ENCODE results near the gene ARID1B. TPM values are rescaled to one million over a fixed set of nuclear protein-coding genes. Genes with fewer than 3 reads are reported as not detected.

The ARID1B gene
- total RNA-seq, 1 experiment from 2014 or later: 91.7 TPM

- in situ Hi-C loops (cut with HindIII; ENCODE audit: low pct_unique_long_range_greater_than_20kb, low sequenced_read_pairs): no loop called here
- Histone ChIP-seq H3K4me3 (ENCODE audit: low read depth in 2 of 2, low read length in 2 of 2) (no peak overlapping the region), H3K36me3 (ENCODE audit: control insufficient read depth, insufficient read depth, low read length) (no peaks in the 10 kb centered on the region), H3K27me3 (ENCODE audit: control insufficient read depth, insufficient read depth, low read length) (no peaks in the 10 kb centered on the region), H3K4me1 (ENCODE audit: control insufficient read depth, insufficient read depth, low read length) (no peaks in the 10 kb centered on the region), H3K9me3 (ENCODE audit: control insufficient read depth, insufficient read depth, low read depth, low read length) (no peaks in the 10 kb centered on the region), H3K27ac (ENCODE audit: low read length) (no peak overlapping the region)
- ChIA-PET POLR2A (interaction anchor here (0.6 to 0.7 kb wide), 3 partner anchors 7 to 69 kb away, joined by 4 to 10 read pairs (median 5); no protein-coding TSS in a partner anchor), CTCF (no interaction called here)
- TF ChIP-seq REST (IDR thresholded peaks at IDR 0.05; ENCODE audit: insufficient read depth in 1 of 2, low read depth in 2 of 2, low read length in 1 of 2): no peak
- TF ChIP-seq, protein P1, sequence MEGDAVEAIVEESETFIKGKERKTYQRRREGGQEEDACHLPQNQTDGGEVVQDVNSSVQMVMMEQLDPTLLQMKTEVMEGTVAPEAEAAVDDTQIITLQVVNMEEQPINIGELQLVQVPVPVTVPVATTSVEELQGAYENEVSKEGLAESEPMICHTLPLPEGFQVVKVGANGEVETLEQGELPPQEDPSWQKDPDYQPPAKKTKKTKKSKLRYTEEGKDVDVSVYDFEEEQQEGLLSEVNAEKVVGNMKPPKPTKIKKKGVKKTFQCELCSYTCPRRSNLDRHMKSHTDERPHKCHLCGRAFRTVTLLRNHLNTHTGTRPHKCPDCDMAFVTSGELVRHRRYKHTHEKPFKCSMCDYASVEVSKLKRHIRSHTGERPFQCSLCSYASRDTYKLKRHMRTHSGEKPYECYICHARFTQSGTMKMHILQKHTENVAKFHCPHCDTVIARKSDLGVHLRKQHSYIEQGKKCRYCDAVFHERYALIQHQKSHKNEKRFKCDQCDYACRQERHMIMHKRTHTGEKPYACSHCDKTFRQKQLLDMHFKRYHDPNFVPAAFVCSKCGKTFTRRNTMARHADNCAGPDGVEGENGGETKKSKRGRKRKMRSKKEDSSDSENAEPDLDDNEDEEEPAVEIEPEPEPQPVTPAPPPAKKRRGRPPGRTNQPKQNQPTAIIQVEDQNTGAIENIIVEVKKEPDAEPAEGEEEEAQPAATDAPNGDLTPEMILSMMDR (IDR thresholded peaks at IDR 0.05): no peak
- no peak for TF ChIP-seq SIN3A (IDR thresholded peaks at IDR 0.05; ENCODE audit: borderline replicate concordance, insufficient read depth, low read depth, low read length)
- no peak for TF ChIP-seq POLR2AphosphoS5 (IDR thresholded peaks at IDR 0.05; ENCODE audit: low read depth, low read length)
- TF ChIP-seq TCF7L2 (IDR thresholded peaks at IDR 0.05; ENCODE audit: low read depth, low read length): no peak
- intact Hi-C loops (cut with micrococcal nuclease; ENCODE audit: unreplicated experiment): no loop called here
- ATAC-seq: no peak
- BruUV-seq (replicated peaks): no TSS peak
- DNase-seq (ENCODE audit: low read depth, low spot score): no peak
These were observed 139.1 kb downstream of the ARID1B start for GRCh38 chr6:156916130-156916801.

DNA sequence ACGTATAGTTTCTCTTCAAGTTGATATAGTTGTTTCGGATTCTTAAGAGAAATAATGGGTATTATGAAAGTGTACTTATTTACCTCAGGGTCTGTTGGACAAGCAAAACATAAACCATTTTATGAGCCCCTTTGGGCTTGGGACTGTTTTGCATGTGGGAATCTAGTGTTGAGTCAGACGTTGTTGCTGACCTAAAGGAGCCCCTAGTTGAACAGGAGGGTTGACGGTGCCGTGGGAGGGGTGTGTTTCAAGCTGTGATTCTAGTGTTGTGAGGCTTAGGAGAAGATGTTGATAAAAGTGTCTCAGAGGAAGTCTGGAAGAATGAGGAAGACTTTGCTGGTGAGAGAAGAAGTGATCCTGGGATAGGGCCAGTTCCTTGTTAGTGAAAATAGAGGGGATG lies 140.0 kb downstream of the ARID1B start:
- H3K27ac ChIP-seq (ENCODE audit: low read length): no peak overlapping the region
- no peaks in the 10 kb centered on the region for H3K9me3 ChIP-seq (ENCODE audit: control insufficient read depth, insufficient read depth, low read depth, low read length)
- TF ChIP-seq SIN3A (IDR thresholded peaks at IDR 0.05; ENCODE audit: borderline replicate concordance, insufficient read depth, low read depth, low read length) (no peak), POLR2AphosphoS5 (IDR thresholded peaks at IDR 0.05; ENCODE audit: low read depth, low read length) (no peak), TCF7L2 (IDR thresholded peaks at IDR 0.05; ENCODE audit: low read depth, low read length) (no peak), REST (IDR thresholded peaks at IDR 0.05; ENCODE audit: insufficient read depth in 1 of 2, low read depth in 2 of 2, low read length in 1 of 2) (no peak)
- TF ChIP-seq, protein P1 (IDR thresholded peaks at IDR 0.05): no peak
- no TSS peak for BruUV-seq (replicated peaks)
- H3K4me3 ChIP-seq (ENCODE audit: low read depth in 2 of 2, low read length in 2 of 2): no peak overlapping the region
- in situ Hi-C loops (cut with HindIII; ENCODE audit: low pct_unique_long_range_greater_than_20kb, low sequenced_read_pairs): no loop called here
- intact Hi-C loops (cut with micrococcal nuclease; ENCODE audit: unreplicated experiment): no loop called here
- ChIA-PET POLR2A (interaction anchor here (0.6 kb wide), 1 partner anchor 16 kb away, joined by 3 read pairs; no protein-coding TSS in a partner anchor), CTCF (no interaction called here)
- DNase-seq (ENCODE audit: low read depth, low spot score): no peak
- H3K4me1 ChIP-seq (ENCODE audit: control insufficient read depth, insufficient read depth, low read length): no peaks in the 10 kb centered on the region
- H3K27me3 ChIP-seq (ENCODE audit: control insufficient read depth, insufficient read depth, low read length): no peaks in the 10 kb centered on the region
- no peaks in the 10 kb centered on the region for H3K36me3 ChIP-seq (ENCODE audit: control insufficient read depth, insufficient read depth, low read length)
- ATAC-seq: no peak
